ENCODE results near the gene ARIH2. TPM values are rescaled to one million over a fixed set of nuclear protein-coding genes. Genes with fewer than 3 reads are reported as not detected.

The ARIH2 gene
- total and polyA plus RNA-seq, 8 donors, result 29.8 to 202 (median 51.5) TPM

DNA sequence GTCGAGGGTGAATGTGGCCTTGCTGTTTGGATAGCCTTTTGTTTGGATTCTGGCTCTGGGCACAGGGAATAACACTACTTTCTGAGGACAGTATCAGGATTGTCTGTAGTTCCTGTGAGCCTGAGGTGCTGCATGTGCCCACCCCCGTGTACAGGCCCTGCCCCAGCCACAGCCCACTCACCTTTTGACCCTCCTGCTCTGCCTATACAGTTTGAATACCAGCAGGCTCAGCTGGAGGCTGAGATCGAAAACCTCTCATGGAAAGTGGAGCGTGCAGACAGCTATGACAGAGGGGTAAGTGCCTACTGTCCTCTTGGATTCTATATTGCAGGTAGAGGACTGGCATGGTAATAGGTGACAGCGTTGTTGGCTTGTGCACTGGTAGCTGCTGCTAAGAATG, 64.0 kb downstream of the ARIH2 start:
- intact Hi-C loops (cut with DNase I; ENCODE audit: low total_unique reads), result no loop called here
- Histone ChIP-seq H3K4me3 (no peak overlapping the region), H3K27ac (no peak overlapping the region), H3K27me3 (no peaks in the 10 kb centered on the region), H3K36me3 (peaks cover 67 to 96% (median 93%) of the 10 kb centered on the region in 4 donors), H3K4me1 (peaks cover 0 to 1% (median 0%) of the 10 kb centered on the region in 4 donors), H3K9me3 (no peaks in the 10 kb centered on the region)
- no peak for TF ChIP-seq POLR2A (IDR thresholded peaks at IDR 0.05)
- TF ChIP-seq, protein P1, sequence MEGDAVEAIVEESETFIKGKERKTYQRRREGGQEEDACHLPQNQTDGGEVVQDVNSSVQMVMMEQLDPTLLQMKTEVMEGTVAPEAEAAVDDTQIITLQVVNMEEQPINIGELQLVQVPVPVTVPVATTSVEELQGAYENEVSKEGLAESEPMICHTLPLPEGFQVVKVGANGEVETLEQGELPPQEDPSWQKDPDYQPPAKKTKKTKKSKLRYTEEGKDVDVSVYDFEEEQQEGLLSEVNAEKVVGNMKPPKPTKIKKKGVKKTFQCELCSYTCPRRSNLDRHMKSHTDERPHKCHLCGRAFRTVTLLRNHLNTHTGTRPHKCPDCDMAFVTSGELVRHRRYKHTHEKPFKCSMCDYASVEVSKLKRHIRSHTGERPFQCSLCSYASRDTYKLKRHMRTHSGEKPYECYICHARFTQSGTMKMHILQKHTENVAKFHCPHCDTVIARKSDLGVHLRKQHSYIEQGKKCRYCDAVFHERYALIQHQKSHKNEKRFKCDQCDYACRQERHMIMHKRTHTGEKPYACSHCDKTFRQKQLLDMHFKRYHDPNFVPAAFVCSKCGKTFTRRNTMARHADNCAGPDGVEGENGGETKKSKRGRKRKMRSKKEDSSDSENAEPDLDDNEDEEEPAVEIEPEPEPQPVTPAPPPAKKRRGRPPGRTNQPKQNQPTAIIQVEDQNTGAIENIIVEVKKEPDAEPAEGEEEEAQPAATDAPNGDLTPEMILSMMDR (IDR thresholded peaks at IDR 0.05), result no peak
- TF ChIP-seq POLR2AphosphoS5 (IDR thresholded peaks at IDR 0.05), result no peak
- no peak for TF ChIP-seq EP300 (IDR thresholded peaks at IDR 0.05)
- WGBS, 5 donors, result 70 to 83% (median 70%) methylated on average over 3 to 5 of the region's 5 CpGs
- DNase-seq, result no peak

DNA sequence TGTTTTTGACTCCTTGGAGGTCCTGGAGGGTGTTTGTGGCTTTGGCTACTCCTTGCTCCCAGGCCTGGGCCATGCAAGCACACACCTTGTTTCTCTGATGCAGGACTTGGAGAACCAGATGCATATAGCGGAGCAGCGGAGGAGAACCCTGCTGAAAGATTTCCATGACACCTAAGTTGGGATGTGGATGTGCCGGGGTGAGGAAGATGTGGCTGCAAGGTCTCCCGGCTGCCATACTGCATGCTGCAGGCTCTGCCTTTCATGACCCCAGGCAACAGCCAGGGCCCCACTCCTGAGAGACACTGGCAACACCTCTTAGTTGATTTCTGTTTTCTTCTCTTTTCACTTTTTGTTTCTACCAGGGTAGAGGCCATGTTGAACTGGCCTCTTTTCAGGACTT, 64.5 kb downstream of the ARIH2 start:
- H3K27me3 ChIP-seq, result no peaks in the 10 kb centered on the region
- intact Hi-C loops (cut with DNase I; ENCODE audit: low total_unique reads), result no loop called here
- H3K27ac ChIP-seq, result no peak overlapping the region
- 89 to 98% (median 94%) methylated on average over 4 of the region's 4 CpGs for WGBS, 5 donors
- H3K4me1 ChIP-seq, result peaks cover 2 to 5% (median 2%) of the 10 kb centered on the region in 4 donors
- no peak for TF ChIP-seq POLR2A (IDR thresholded peaks at IDR 0.05)
- TF ChIP-seq, protein P1 (IDR thresholded peaks at IDR 0.05), result no peak
- no peak for TF ChIP-seq EP300 (IDR thresholded peaks at IDR 0.05)
- no peak for TF ChIP-seq POLR2AphosphoS5 (IDR thresholded peaks at IDR 0.05)
- H3K9me3 ChIP-seq, result no peaks in the 10 kb centered on the region
- DNase-seq, result no peak
- H3K4me3 ChIP-seq, result no peak overlapping the region
- peaks cover 63 to 92% (median 89%) of the 10 kb centered on the region in 4 donors for H3K36me3 ChIP-seq

DNA sequence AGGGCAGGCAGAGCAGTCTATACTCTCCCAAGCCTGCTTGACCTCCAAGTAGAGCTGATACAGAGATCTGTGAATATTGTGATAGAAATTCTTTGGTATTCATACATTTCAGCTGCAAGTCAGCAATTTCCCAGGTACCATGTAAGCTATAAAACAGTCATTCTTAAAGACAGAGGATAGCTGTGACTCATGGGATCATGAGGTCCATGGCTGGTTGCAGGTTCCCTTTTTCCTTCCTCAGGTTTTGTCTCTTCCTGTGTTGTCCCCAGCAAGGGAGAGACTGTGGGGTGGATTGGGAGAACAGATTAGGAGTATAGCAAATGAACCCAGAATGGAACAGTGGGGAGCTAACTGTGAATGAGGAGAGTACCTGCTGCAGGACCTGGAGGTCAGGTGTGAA, 66.0 kb downstream of the ARIH2 start:
- peaks cover 15 to 21% (median 17%) of the 10 kb centered on the region in 4 donors for H3K4me1 ChIP-seq
- DNase-seq, result no peak
- H3K27me3 ChIP-seq, result no peaks in the 10 kb centered on the region
- intact Hi-C loops (cut with DNase I; ENCODE audit: low total_unique reads), result no loop called here
- peaks cover 50 to 76% (median 73%) of the 10 kb centered on the region in 4 donors for H3K36me3 ChIP-seq
- no peak overlapping the region for H3K4me3 ChIP-seq
- TF ChIP-seq, protein P1 (IDR thresholded peaks at IDR 0.05), result no peak
- TF ChIP-seq EP300 (IDR thresholded peaks at IDR 0.05) (no peak), POLR2AphosphoS5 (IDR thresholded peaks at IDR 0.05) (no peak), POLR2A (IDR thresholded peaks at IDR 0.05) (no peak)
- no peaks in the 10 kb centered on the region for H3K9me3 ChIP-seq
- H3K27ac ChIP-seq, result no peak overlapping the region

DNA sequence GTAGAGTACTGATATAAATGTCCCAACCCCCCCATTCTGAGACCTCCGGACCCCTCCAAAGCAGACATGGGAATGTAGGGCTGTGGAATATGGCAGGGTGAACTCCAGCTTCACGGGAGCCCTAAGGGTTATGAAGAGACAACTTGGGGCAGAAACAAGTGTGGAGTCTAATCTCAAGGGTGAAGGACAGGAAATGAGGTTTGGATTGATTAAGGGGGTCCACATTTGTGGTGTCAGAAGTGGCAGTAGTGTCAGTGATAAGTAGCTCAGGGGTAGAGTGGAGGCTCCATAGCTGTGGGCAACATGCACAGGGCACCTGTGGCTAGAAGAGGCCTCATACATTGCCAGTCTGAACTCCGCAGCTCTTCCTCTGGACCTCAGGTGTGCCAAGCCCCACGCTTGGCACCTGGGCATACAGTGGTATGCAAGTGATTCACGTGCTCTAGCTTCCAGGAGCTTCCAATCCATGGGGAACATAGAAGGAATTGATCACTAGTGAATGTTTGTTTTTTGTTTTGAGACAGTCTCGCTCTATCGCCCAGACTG, 67.3 kb downstream of the ARIH2 start:
- TF ChIP-seq POLR2A (IDR thresholded peaks at IDR 0.05) (no peak), POLR2AphosphoS5 (IDR thresholded peaks at IDR 0.05) (no peak), EP300 (IDR thresholded peaks at IDR 0.05) (no peak)
- TF ChIP-seq, protein P1 (IDR thresholded peaks at IDR 0.05), result no peak
- intact Hi-C loops (cut with DNase I; ENCODE audit: low total_unique reads), result no loop called here
- DNase-seq, result no peak
- no peaks in the 10 kb centered on the region for H3K9me3 ChIP-seq
- H3K27ac ChIP-seq, result no peak overlapping the region
- no peak overlapping the region for H3K4me3 ChIP-seq
- H3K4me1 ChIP-seq, result peaks cover 17 to 25% (median 21%) of the 10 kb centered on the region in 4 donors
- WGBS, 5 donors, result 86 to 97% (median 90%) methylated on average over 7 of the region's 7 CpGs
- peaks cover 38 to 64% (median 61%) of the 10 kb centered on the region in 4 donors for H3K36me3 ChIP-seq
- no peaks in the 10 kb centered on the region for H3K27me3 ChIP-seq

Data from stomach (tissue), 9 donors.